GM23338 (cell line): Measurements from ENCODE around the gene HSPG2. TPM values are rescaled to one million over a fixed set of nuclear protein-coding genes. Genes with fewer than 3 reads are reported as not detected.

Source experiments
- ATAC-seq: fragments of 200-7000 bp; cut with Tn5 transposase; 3 replicates; pipeline ENCODE4 v1.9.1; 2020
- DNase-seq: peaks from one replicate; pipeline ENCODE4 v3.0.0-alpha.2; 2015; ENCODE audit warnings: low spot score
- H2AFZ ChIP-seq: fragments of 200-600 bp; sonication (generic); 2 replicates; pipeline ENCODE4 v1.8.0; 2016; ENCODE audit warnings: antibody characterized with exemption, mild to moderate bottlenecking, moderate library complexity
- H3F3A ChIP-seq: fragments of 200-600 bp; sonication (generic); replicated peaks from 2 replicates; pipeline ENCODE4 v1.8.0; 2017; ENCODE audit warnings: antibody characterized with exemption, mixed run types, low read depth
- H3K27ac ChIP-seq: fragments of 200-600 bp; sonication (generic); 2 replicates; pipeline ENCODE4 v1.6.1; 2016; ENCODE audit warnings: low read depth
- H3K27me3 ChIP-seq: fragments of 200-600 bp; sonication (generic); 2 replicates; pipeline ENCODE4 v1.8.0; 2016; ENCODE audit warnings: mild to moderate bottlenecking, mixed run types, moderate library complexity; ENCODE audit not compliant: insufficient read depth
- H3K36me3 ChIP-seq: fragments of 200-600 bp; sonication (generic); 2 replicates; pipeline ENCODE4 v1.8.0; 2016; ENCODE audit warnings: mild to moderate bottlenecking; ENCODE audit not compliant: insufficient read depth
- H3K4me1 ChIP-seq: fragments of 200-600 bp; sonication (generic); 2 replicates; pipeline ENCODE4 v1.8.0; 2016; ENCODE audit warnings: mild to moderate bottlenecking, moderate library complexity; ENCODE audit not compliant: insufficient read depth
- H3K4me2 ChIP-seq: fragments of 200-600 bp; sonication (generic); 2 replicates; pipeline ENCODE4 v1.7.1; 2017; ENCODE audit warnings: mixed run types
- H3K4me3 ChIP-seq: fragments of 200-600 bp; sonication (generic); 2 replicates; pipeline ENCODE4 v1.6.1; 2016; ENCODE audit warnings: mixed run types
- H3K79me2 ChIP-seq: fragments of 200-600 bp; sonication (generic); replicated peaks from 2 replicates; pipeline ENCODE4 v1.8.0; 2017; ENCODE audit warnings: mild to moderate bottlenecking; ENCODE audit not compliant: insufficient read depth
- H3K9me2 ChIP-seq: fragments of 200-600 bp; sonication (generic); 2 replicates; pipeline ENCODE4 v1.8.0; 2017; ENCODE audit not compliant: insufficient read depth
- H4K20me1 ChIP-seq: fragments of 200-600 bp; sonication (generic); replicated peaks from 2 replicates; pipeline ENCODE4 v1.8.0; 2017; ENCODE audit warnings: mild to moderate bottlenecking; ENCODE audit not compliant: insufficient read depth
- H3K27ac Mint-ChIP-seq: 2 replicates; pipeline ENCODE4 v1.8.0; 2020; ENCODE audit warnings: inconsistent platforms, mild to moderate bottlenecking, moderate library complexity, mixed read lengths
- H3K27me3 Mint-ChIP-seq: 3 replicates; pipeline ENCODE4 v1.8.0; 2022; ENCODE audit warnings: low read depth, mild to moderate bottlenecking, moderate library complexity, mixed read lengths, inconsistent platforms; ENCODE audit not compliant: insufficient read depth, poor library complexity
- H3K36me3 Mint-ChIP-seq: 3 replicates; pipeline ENCODE4 v1.8.0; 2021; ENCODE audit warnings: low read depth, mild to moderate bottlenecking, inconsistent platforms, moderate library complexity, mixed read lengths
- H3K4me1 Mint-ChIP-seq: 3 replicates; pipeline ENCODE4 v1.8.0; 2020; ENCODE audit warnings: mild to moderate bottlenecking, inconsistent platforms, mixed read lengths
- H3K4me3 Mint-ChIP-seq: 3 replicates; pipeline ENCODE4 v1.8.0; 2021; ENCODE audit warnings: moderate library complexity, mild to moderate bottlenecking, inconsistent platforms, mixed read lengths
- H3K9me3 Mint-ChIP-seq: 3 replicates; pipeline ENCODE4 v1.8.0; 2020; ENCODE audit warnings: moderate library complexity, mild to moderate bottlenecking, inconsistent platforms, mixed read lengths
- CREB1 ChIP-seq: fragments of 250-450 bp; sonication (Bioruptor Pico); IDR thresholded peaks from 2 replicates; pipeline ENCODE4 v1.5.0; 2020; ENCODE audit warnings: low read depth, mild to moderate bottlenecking, moderate library complexity
- CTCF ChIP-seq, 2 experiments: fragments of 200-600 bp in 1 of 2; sonication (generic) in 1 of 2; conservative IDR thresholded peaks; 2 replicates each; pipeline versions ENCODE4 v1.5.1 to v1.6.1; 2016 to 2017; ENCODE audit warnings: antibody characterized with exemption in 2 of 2, low read depth in 2 of 2, mild to moderate bottlenecking in 2 of 2, moderate library complexity in 1 of 2
- ETS1 ChIP-seq: IDR thresholded peaks from 2 replicates; pipeline ENCODE4 v1.6.1; 2016; ENCODE audit warnings: antibody characterized with exemption
- EZH2 ChIP-seq: fragments of 200-600 bp; sonication (generic); IDR thresholded peaks from one replicate; pipeline ENCODE4 v1.8.0; 2017; ENCODE audit warnings: antibody characterized with exemption, mild to moderate bottlenecking, low read depth; ENCODE audit not compliant: unreplicated experiment
- EZH2phosphoT487 ChIP-seq: fragments of 200-600 bp; sonication (generic); IDR thresholded peaks from one replicate; pipeline ENCODE4 v1.8.1; 2018; ENCODE audit warnings: antibody characterized with exemption; ENCODE audit not compliant: unreplicated experiment
- JUNB ChIP-seq: IDR thresholded peaks from one replicate; pipeline ENCODE4 v1.6.1; 2016; ENCODE audit warnings: antibody characterized with exemption; ENCODE audit not compliant: unreplicated experiment
- NANOG ChIP-seq: IDR thresholded peaks from 2 replicates; pipeline ENCODE4 v1.6.1; 2016; ENCODE audit warnings: antibody characterized with exemption, borderline replicate concordance
- POLR2AphosphoS5 ChIP-seq: IDR thresholded peaks from 2 replicates; pipeline ENCODE4 v1.6.1; 2016; ENCODE audit warnings: antibody characterized with exemption, low read depth
- REST ChIP-seq: IDR thresholded peaks from one replicate; pipeline ENCODE4 v1.6.1; 2018; ENCODE audit warnings: antibody characterized with exemption; ENCODE audit not compliant: unreplicated experiment
- STAT1 ChIP-seq: IDR thresholded peaks from one replicate; pipeline ENCODE4 v1.6.1; 2016; ENCODE audit warnings: antibody characterized with exemption; ENCODE audit not compliant: unreplicated experiment
- ZNF114 ChIP-seq: fragments of 250-450 bp; sonication (Bioruptor Pico); IDR thresholded peaks from 2 replicates; pipeline ENCODE4 v1.5.0; 2020; ENCODE audit warnings: mild to moderate bottlenecking, moderate library complexity
- ZNF331 ChIP-seq: fragments of 250-450 bp; sonication (Bioruptor Pico); IDR thresholded peaks from 2 replicates; pipeline ENCODE4 v1.5.0; 2020; ENCODE audit warnings: low read depth, mild to moderate bottlenecking, moderate library complexity
- ZNF462 ChIP-seq: fragments of 250-450 bp; sonication (Bioruptor Pico); IDR thresholded peaks from 2 replicates; pipeline ENCODE4 v1.5.0; 2020; ENCODE audit warnings: mild to moderate bottlenecking, moderate library complexity
- polyA plus RNA-seq: library from polyadenylated mRNA; unstranded; fragments of >200 nt; fragmentation: Nextera tagmentation; extraction: Ambion mirVana; gene quantifications from 2 replicates; pipeline ENCODE4 v1.2.1, GENCODE V29; 2016
- total RNA-seq: library from RNA; depleted of rRNA; stranded (reverse); fragments of >200 nt; shearing (Covaris generic); gene quantifications from 2 replicates; pipeline ENCODE4 v1.2.3, GENCODE V29; 2014

The HSPG2 gene
- total and polyA plus RNA-seq, 2 experiments from 2014 or later = 14.9 to 70.8 TPM

GRCh38 chr1:21897844-21898243 is 39.3 kb downstream of the HSPG2 start:
- TF ChIP-seq POLR2AphosphoS5 (no peak), ZNF114 (CRISPR knock-in tag) (no peak), JUNB (no peak), ZNF331 (CRISPR knock-in tag) (no peak), REST (no peak), CTCF (conservative IDR thresholded peaks at IDR 0.05; ENCODE audit: low read depth in 2 of 2) (no peak), CREB1 (CRISPR knock-in tag) (no peak), ETS1 (no peak), EZH2 (no peak), ZNF462 (CRISPR knock-in tag) (no peak), EZH2phosphoT487 (no peak), NANOG (no peak), STAT1 (no peak)
- DNase-seq (no peak), ATAC-seq (no peak)
- H4K20me1 ChIP-seq = no peaks in the 10 kb centered on the region
- no peaks in the 10 kb centered on the region for H3F3A ChIP-seq
- Mint-ChIP-seq H3K4me1 (peaks cover 31% of the 10 kb centered on the region), H3K36me3 (no peaks in the 10 kb centered on the region; the same call in 2 of the 3 replicates), H3K4me3 (no peak overlapping the region), H3K9me3 (no peaks in the 10 kb centered on the region), H3K27me3 (peaks cover 20% of the 10 kb centered on the region), H3K27ac (no peak overlapping the region)
- no peak overlapping the region for H3K4me2 ChIP-seq
- no peaks in the 10 kb centered on the region for H3K27me3 ChIP-seq
- H3K4me1 ChIP-seq = no peaks in the 10 kb centered on the region; the same call in 1 of the 2 replicates
- H3K79me2 ChIP-seq = no peaks in the 10 kb centered on the region
- H2AFZ ChIP-seq = no peak overlapping the region
- H3K27ac ChIP-seq = peak overlapping the region; percentile 52; the same call in 1 of the 2 replicates
- no peak overlapping the region for H3K4me3 ChIP-seq
- H3K9me2 ChIP-seq = no peaks in the 10 kb centered on the region
- H3K36me3 ChIP-seq = no peaks in the 10 kb centered on the region
